HepG2 (cell line): ENCODE measurements around the gene KCNAB1. TPM values are rescaled to one million over a fixed set of nuclear protein-coding genes. Genes with fewer than 3 reads are reported as not detected.

Experiments
- ATAC-seq: fragments of 200-7000 bp; cut with Tn5 transposase; 3 replicates; pipeline ENCODE4 v1.9.1; 2020; ENCODE audit warnings: mild to moderate bottlenecking, moderate library complexity
- BruUV-seq: library from RNA; stranded (reverse); fragments of 400-500 nt; replicated peaks from 2 replicates; lab custom pipeline; 2021; lab: Mats Ljungman, UMichigan
- CTCF ChIA-PET: fragments of 300-600 bp; formaldehyde crosslinking; extraction: SDS; loops from one replicate; lab custom pipeline; 2021; ENCODE audit warnings: low total read pairs, inconsistent platforms, low intra/inter-chr PET ratio; lab: Yijun Ruan, JAX
- POLR2A ChIA-PET: fragments of 350-600 bp; sonication (Branson Sonifier 250); formaldehyde crosslinking; loops from one replicate; lab custom pipeline; 2020; ENCODE audit warnings: antibody characterized with exemption, inconsistent platforms; lab: Yijun Ruan, JAX
- DNase-seq: peaks from one replicate; pipeline ENCODE4 v3.0.0-alpha.2; 2015; ENCODE audit warnings: low spot score
- FAIRE-seq: peaks from 3 replicates; lab custom pipeline; 2011; peaks lifted over from hg19 to GRCh38; lab: Jason Lieb, UNC
- H2AFZ ChIP-seq: one replicate; pipeline ENCODE4 v1.6.1; 2011; ENCODE audit warnings: low read length, inconsistent platforms
- H3K27ac ChIP-seq: fragments of 300-600 bp; 3 replicates; pipeline ENCODE4 v1.8.0; 2011; ENCODE audit warnings: mixed run types, mild to moderate bottlenecking, mixed read lengths, low read length, inconsistent platforms; ENCODE audit not compliant: insufficient read depth; ENCODE audit errors: extremely low read length
- H3K27me3 ChIP-seq, 2 experiments: fragments of 200-600 bp in 1 of 2; 2 replicates in 1 of 2; 3 replicates in 1 of 2; pipeline versions ENCODE4 v1.6.0 to v1.8.0; 2011; ENCODE audit warnings: low read length in 2 of 2, mild to moderate bottlenecking in 2 of 2, moderate library complexity in 2 of 2, inconsistent platforms in 1 of 2; ENCODE audit not compliant: insufficient read depth in 2 of 2, control insufficient read depth in 1 of 2
- H3K36me3 ChIP-seq, 2 experiments: fragments of 200-600 bp in 1 of 2; replicated peaks in 1 of 2; 2 replicates in 1 of 2; 3 replicates in 1 of 2; pipeline versions ENCODE4 v1.5.1 to v1.8.0; 2011; ENCODE audit warnings: low read length in 2 of 2, inconsistent platforms in 1 of 2; ENCODE audit not compliant: insufficient read depth in 2 of 2, control insufficient read depth in 1 of 2
- H3K4me1 ChIP-seq: 2 replicates; pipeline ENCODE4 v1.5.1; 2012; ENCODE audit warnings: low read length, inconsistent platforms; ENCODE audit not compliant: insufficient read depth
- H3K4me2 ChIP-seq: 2 replicates; pipeline ENCODE4 v1.6.0; 2011; ENCODE audit warnings: low read depth, low read length, inconsistent platforms
- H3K4me3 ChIP-seq, 3 experiments: fragments of 200-600 bp in 1 of 3; sonication (generic), shearing (Covaris generic) in 1 of 3; replicated peaks in 1 of 3; 2 replicates each; pipeline ENCODE4 v1.5.1; 2011 to 2016; ENCODE audit warnings: low read length in 3 of 3, inconsistent platforms in 2 of 3, low read depth in 2 of 3, mild to moderate bottlenecking in 2 of 3, control low read depth in 1 of 3, mixed read lengths in 1 of 3; ENCODE audit not compliant: insufficient read depth in 1 of 3
- H3K79me2 ChIP-seq: one replicate; pipeline ENCODE4 v1.6.1; 2011; ENCODE audit warnings: low read length, inconsistent platforms; ENCODE audit not compliant: insufficient read depth
- H3K9ac ChIP-seq: 2 replicates; pipeline ENCODE4 v1.6.0; 2011; ENCODE audit warnings: mild to moderate bottlenecking, low read depth, low read length, inconsistent platforms; ENCODE audit not compliant: insufficient read depth
- H3K9me3 ChIP-seq: 2 replicates; pipeline ENCODE4 v1.5.1; 2012; ENCODE audit warnings: mild to moderate bottlenecking, low read length
- H4K20me1 ChIP-seq: 2 replicates; pipeline ENCODE4 v1.6.0; 2011; ENCODE audit warnings: inconsistent platforms, mild to moderate bottlenecking, low read length, moderate library complexity; ENCODE audit not compliant: insufficient read depth
- MIXL1 ChIP-seq: IDR thresholded peaks from 2 replicates; pipeline ENCODE4 v1.6.1; 2016
- NPAS2 ChIP-seq: sonication (generic); formaldehyde crosslinking; IDR thresholded peaks from 2 replicates; pipeline ENCODE4 v1.8.0; 2022; ENCODE audit warnings: mild to moderate bottlenecking, missing genetic modification reagents, borderline replicate concordance
- REL ChIP-seq: sonication (generic); formaldehyde crosslinking; conservative IDR thresholded peaks from 2 replicates; pipeline ENCODE4 v1.8.0; 2022; ENCODE audit warnings: mild to moderate bottlenecking, missing genetic modification reagents, moderate library complexity
- RFX1 ChIP-seq: fragments of 450-650 bp; IDR thresholded peaks from 2 replicates; pipeline ENCODE4 v1.6.1; 2017
- STAG1 ChIP-seq: sonication (generic); formaldehyde crosslinking; IDR thresholded peaks from 2 replicates; pipeline ENCODE4 v1.4.0; 2020; ENCODE audit warnings: missing genetic modification reagents
- ZNF644 ChIP-seq: IDR thresholded peaks from 2 replicates; pipeline ENCODE4 v1.6.1; 2016; ENCODE audit warnings: low read depth
- ZSCAN22 ChIP-seq: sonication (generic); formaldehyde crosslinking; IDR thresholded peaks from 2 replicates; pipeline ENCODE4 v1.4.0; 2020; ENCODE audit warnings: mild to moderate bottlenecking, missing genetic modification reagents
- WGBS: methylation state at CpG from one replicate; pipeline ENCODE4 v1.1.6; 2017; ENCODE audit warnings: low lambda C conversion rate; 5-methylcytosine and 5-hydroxymethylcytosine counted together
- in situ Hi-C: cut with HindIII; loops from 2 replicates; pipeline ENCODE4 v1.10.0; 2017; ENCODE audit warnings: low pct_unique_long_range_greater_than_20kb; ENCODE audit not compliant: extremely low pct_ligation_motif_present
- intact Hi-C: fragments of 100-400 bp; cut with micrococcal nuclease; formaldehyde crosslinking; loops from one replicate; pipeline ENCODE4 v1.10.0; 2022; ENCODE audit not compliant: unreplicated experiment
- polyA plus RNA-seq, 8 experiments: library from polyadenylated mRNA; depleted of rRNA in 3 of 8; stranded (reverse) in 7 of 8; unstranded in 1 of 8; fragments of >200 nt; fragmentation: Illumina TruSeq in 4 of 8; extraction: Trizol in 4 of 8; gene quantifications; 2 replicates each; pipeline versions ENCODE4 v1.2.1 to v1.2.3, GENCODE V29; 2011 to 2016; ENCODE audit warnings: low read depth in 4 of 8, missing spikeins in 1 of 8, mixed read lengths in 1 of 8; ENCODE audit not compliant: insufficient read depth in 1 of 8
- total RNA-seq, 5 experiments: library from RNA; depleted of rRNA; stranded (reverse); fragments of >200 nt; fragmentation: Illumina TruSeq; extraction: Trizol; gene quantifications; 2 replicates each; pipeline ENCODE4 v1.2.3, GENCODE V29; 2016; ENCODE audit warnings: low read depth in 1 of 5
- TF ChIP-seq, protein P1 (sequence below), 2 experiments: IDR thresholded peaks; 2 replicates each; pipeline ENCODE4 v1.6.1; 2011 to 2012; ENCODE audit warnings: low read length in 2 of 2, borderline replicate concordance in 1 of 2, low read depth in 1 of 2, mild to moderate bottlenecking in 1 of 2, moderate library complexity in 1 of 2
- TF ChIP-seq, protein P2 (sequence below): sonication (generic); formaldehyde crosslinking; IDR thresholded peaks from 2 replicates; pipeline ENCODE4 v1.4.0; 2020; ENCODE audit warnings: mild to moderate bottlenecking, missing genetic modification reagents
- TF ChIP-seq, protein P3 (sequence below): sonication (generic); formaldehyde crosslinking; IDR thresholded peaks from 2 replicates; pipeline ENCODE4 v1.5.0; 2020; ENCODE audit warnings: mild to moderate bottlenecking, missing genetic modification reagents, moderate library complexity
- TF ChIP-seq, protein P4 (sequence below): sonication (generic); formaldehyde crosslinking; IDR thresholded peaks from 2 replicates; pipeline ENCODE4 v1.5.0; 2020; ENCODE audit warnings: missing genetic modification reagents, mild to moderate bottlenecking, borderline replicate concordance

KCNAB1 gene
- total and polyA plus RNA-seq, 2 of the 13 experiments (the other 11 are each of a cell fraction or from before 2014, with no cell fraction given) = not detected

DNA sequence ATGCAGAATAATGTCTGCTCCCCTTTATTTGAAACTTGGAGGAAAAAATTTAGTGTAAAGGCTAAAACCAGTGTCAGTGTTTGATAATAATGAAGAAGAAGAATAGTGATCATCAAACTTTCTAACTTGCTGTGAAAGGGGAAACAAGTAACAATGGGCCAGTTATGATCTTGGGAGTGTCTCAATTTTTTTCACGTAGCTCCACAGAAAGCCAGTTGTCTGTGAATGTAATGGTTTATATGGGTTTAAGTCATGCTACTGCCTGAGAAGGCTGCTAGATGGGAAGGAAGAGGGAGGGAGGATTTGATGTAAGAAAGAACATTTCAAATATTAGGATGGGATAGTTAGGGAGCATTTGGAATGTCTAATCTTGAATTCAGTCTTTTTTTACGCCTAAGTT, 455.7 kb downstream of the KCNAB1 start (continued):
- TF ChIP-seq, protein P1, sequence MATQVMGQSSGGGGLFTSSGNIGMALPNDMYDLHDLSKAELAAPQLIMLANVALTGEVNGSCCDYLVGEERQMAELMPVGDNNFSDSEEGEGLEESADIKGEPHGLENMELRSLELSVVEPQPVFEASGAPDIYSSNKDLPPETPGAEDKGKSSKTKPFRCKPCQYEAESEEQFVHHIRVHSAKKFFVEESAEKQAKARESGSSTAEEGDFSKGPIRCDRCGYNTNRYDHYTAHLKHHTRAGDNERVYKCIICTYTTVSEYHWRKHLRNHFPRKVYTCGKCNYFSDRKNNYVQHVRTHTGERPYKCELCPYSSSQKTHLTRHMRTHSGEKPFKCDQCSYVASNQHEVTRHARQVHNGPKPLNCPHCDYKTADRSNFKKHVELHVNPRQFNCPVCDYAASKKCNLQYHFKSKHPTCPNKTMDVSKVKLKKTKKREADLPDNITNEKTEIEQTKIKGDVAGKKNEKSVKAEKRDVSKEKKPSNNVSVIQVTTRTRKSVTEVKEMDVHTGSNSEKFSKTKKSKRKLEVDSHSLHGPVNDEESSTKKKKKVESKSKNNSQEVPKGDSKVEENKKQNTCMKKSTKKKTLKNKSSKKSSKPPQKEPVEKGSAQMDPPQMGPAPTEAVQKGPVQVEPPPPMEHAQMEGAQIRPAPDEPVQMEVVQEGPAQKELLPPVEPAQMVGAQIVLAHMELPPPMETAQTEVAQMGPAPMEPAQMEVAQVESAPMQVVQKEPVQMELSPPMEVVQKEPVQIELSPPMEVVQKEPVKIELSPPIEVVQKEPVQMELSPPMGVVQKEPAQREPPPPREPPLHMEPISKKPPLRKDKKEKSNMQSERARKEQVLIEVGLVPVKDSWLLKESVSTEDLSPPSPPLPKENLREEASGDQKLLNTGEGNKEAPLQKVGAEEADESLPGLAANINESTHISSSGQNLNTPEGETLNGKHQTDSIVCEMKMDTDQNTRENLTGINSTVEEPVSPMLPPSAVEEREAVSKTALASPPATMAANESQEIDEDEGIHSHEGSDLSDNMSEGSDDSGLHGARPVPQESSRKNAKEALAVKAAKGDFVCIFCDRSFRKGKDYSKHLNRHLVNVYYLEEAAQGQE (IDR thresholded peaks at IDR 0.05; ENCODE audit: borderline replicate concordance in 1 of 2, low read depth in 1 of 2, low read length in 2 of 2) = no peak
- TF ChIP-seq NPAS2 (CRISPR knock-in tag) = no peak

DNA sequence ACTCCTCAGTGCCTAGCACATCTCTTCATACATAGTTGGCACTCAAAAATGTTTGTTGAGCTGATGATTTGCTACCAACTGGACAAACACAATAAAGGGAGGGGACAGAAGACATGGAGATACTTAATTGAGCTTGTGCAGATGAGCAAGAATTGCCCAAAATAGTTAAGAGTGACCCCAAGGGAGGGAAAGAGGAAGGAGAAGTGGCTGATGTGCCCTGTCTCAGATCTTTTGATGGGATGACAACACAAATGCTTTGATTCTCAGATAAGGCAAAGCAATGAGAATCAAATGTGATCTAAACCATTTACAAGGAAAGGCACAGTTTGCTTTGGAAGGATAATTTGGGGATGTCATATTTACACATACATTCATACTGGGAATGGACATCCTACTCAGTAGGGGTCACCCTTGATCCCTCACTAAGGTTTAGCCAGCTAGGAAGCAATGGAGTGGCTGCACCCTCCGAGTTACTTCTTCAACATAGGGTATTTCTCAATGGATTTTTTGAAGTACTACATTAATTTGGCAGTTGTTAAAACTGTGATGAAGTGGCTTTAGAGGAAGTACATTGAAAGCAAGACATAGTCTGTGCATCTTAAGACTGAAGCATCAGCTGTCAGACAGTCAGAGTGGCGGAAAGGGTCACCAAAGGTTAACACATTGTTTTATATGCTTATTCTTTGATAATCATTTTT, 456.4 kb downstream of the KCNAB1 start:
- no peak overlapping the region for H3K4me2 ChIP-seq
- no peak overlapping the region for H3K9ac ChIP-seq
- no peaks in the 10 kb centered on the region for H3K27me3 ChIP-seq
- ChIA-PET POLR2A (no interaction called here), CTCF (no interaction called here)
- H3K9me3 ChIP-seq = no peaks in the 10 kb centered on the region
- no TSS peak for BruUV-seq
- no peak overlapping the region for H3K4me3 ChIP-seq
- no peaks in the 10 kb centered on the region for H3K4me1 ChIP-seq
- ATAC-seq (peak; percentile 39; the same call in 1 of the 3 replicates), DNase-seq (no peak), FAIRE-seq (no peak)
- WGBS = 36% methylated on average over 2 of the region's 2 CpGs
- no peaks in the 10 kb centered on the region for H3K36me3 ChIP-seq
- H4K20me1 ChIP-seq = no peaks in the 10 kb centered on the region
- in situ Hi-C loops (no loop called here), intact Hi-C loops (no loop called here)
- H2AFZ ChIP-seq = no peak overlapping the region
- H3K27ac ChIP-seq = no peak overlapping the region
- TF ChIP-seq, protein P2, sequence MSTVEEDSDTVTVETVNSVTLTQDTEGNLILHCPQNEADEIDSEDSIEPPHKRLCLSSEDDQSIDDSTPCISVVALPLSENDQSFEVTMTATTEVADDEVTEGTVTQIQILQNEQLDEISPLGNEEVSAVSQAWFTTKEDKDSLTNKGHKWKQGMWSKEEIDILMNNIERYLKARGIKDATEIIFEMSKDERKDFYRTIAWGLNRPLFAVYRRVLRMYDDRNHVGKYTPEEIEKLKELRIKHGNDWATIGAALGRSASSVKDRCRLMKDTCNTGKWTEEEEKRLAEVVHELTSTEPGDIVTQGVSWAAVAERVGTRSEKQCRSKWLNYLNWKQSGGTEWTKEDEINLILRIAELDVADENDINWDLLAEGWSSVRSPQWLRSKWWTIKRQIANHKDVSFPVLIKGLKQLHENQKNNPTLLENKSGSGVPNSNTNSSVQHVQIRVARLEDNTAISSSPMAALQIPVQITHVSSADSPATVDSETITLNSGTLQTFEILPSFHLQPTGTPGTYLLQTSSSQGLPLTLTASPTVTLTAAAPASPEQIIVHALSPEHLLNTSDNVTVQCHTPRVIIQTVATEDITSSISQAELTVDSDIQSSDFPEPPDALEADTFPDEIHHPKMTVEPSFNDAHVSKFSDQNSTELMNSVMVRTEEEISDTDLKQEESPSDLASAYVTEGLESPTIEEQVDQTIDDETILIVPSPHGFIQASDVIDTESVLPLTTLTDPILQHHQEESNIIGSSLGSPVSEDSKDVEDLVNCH (CRISPR knock-in tag) = no peak
- TF ChIP-seq STAG1 (CRISPR knock-in tag) (peak; percentile 49), REL (no peak), ZNF644 (CRISPR knock-in tag) (no peak), ZSCAN22 (CRISPR knock-in tag) (no peak), MIXL1 (CRISPR knock-in tag) (no peak), RFX1 (no peak)
- TF ChIP-seq, protein P3, sequence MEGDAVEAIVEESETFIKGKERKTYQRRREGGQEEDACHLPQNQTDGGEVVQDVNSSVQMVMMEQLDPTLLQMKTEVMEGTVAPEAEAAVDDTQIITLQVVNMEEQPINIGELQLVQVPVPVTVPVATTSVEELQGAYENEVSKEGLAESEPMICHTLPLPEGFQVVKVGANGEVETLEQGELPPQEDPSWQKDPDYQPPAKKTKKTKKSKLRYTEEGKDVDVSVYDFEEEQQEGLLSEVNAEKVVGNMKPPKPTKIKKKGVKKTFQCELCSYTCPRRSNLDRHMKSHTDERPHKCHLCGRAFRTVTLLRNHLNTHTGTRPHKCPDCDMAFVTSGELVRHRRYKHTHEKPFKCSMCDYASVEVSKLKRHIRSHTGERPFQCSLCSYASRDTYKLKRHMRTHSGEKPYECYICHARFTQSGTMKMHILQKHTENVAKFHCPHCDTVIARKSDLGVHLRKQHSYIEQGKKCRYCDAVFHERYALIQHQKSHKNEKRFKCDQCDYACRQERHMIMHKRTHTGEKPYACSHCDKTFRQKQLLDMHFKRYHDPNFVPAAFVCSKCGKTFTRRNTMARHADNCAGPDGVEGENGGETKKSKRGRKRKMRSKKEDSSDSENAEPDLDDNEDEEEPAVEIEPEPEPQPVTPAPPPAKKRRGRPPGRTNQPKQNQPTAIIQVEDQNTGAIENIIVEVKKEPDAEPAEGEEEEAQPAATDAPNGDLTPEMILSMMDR (CRISPR knock-in tag) = peak; percentile 25; the same call in 1 of the 2 replicates
- TF ChIP-seq, protein P4, sequence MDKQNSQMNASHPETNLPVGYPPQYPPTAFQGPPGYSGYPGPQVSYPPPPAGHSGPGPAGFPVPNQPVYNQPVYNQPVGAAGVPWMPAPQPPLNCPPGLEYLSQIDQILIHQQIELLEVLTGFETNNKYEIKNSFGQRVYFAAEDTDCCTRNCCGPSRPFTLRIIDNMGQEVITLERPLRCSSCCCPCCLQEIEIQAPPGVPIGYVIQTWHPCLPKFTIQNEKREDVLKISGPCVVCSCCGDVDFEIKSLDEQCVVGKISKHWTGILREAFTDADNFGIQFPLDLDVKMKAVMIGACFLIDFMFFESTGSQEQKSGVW (CRISPR knock-in tag) = no peak
- H3K79me2 ChIP-seq = no peaks in the 10 kb centered on the region
